Activated CD8-positive, alpha-beta memory T cell treated with anti-CD3 and anti-CD28 coated beads, Interleukin-2, amount 10 ng/mL, durations not matched to agents 7 days and 5 days (primary cell): Measurements from ENCODE around the gene SPATA13. TPM values are rescaled to one million over a fixed set of nuclear protein-coding genes. Genes with fewer than 3 reads are reported as not detected.

ENCODE experiments used
- ATAC-seq: fragments of 150-1000 bp; cut with Tn5 transposase; one replicate; pipeline ENCODE4 v1.10.0; 2021; ENCODE audit warnings: moderate library complexity
- CTCF ChIA-PET: fragments of 350-600 bp; sonication (Branson Sonifier 250); formaldehyde crosslinking; loops from one replicate; lab custom pipeline; 2021; ENCODE audit warnings: antibody characterized with exemption; lab: Charles Lee
- DNase-seq: peaks from one replicate; pipeline ENCODE4 v3.0.0-alpha.2; 2020
- H3K27ac Mint-ChIP-seq: one replicate; pipeline ENCODE4 v1.8.0; 2021; ENCODE audit warnings: mild to moderate bottlenecking, mixed read lengths
- H3K27me3 Mint-ChIP-seq: one replicate; pipeline ENCODE4 v1.8.0; 2021; ENCODE audit warnings: mixed read lengths
- H3K36me3 Mint-ChIP-seq: one replicate; pipeline ENCODE4 v1.8.0; 2021; ENCODE audit warnings: mild to moderate bottlenecking, mixed read lengths
- H3K4me1 Mint-ChIP-seq: one replicate; pipeline ENCODE4 v1.8.0; 2021; ENCODE audit warnings: mixed read lengths
- H3K4me3 Mint-ChIP-seq: one replicate; pipeline ENCODE4 v1.8.0; 2021; ENCODE audit warnings: mild to moderate bottlenecking, moderate library complexity, mixed read lengths
- H3K9me3 Mint-ChIP-seq: one replicate; pipeline ENCODE4 v1.8.0; 2022; ENCODE audit warnings: low read depth, mixed read lengths
- total RNA-seq, 2 experiments: library from RNA; stranded (reverse); gene quantifications; one replicate each; pipeline ENCODE4 v1.2.3, GENCODE V29; 2021

Gene SPATA13
- total RNA-seq, 2 experiments from 2014 or later: 51.0 to 57.8 TPM

DNA sequence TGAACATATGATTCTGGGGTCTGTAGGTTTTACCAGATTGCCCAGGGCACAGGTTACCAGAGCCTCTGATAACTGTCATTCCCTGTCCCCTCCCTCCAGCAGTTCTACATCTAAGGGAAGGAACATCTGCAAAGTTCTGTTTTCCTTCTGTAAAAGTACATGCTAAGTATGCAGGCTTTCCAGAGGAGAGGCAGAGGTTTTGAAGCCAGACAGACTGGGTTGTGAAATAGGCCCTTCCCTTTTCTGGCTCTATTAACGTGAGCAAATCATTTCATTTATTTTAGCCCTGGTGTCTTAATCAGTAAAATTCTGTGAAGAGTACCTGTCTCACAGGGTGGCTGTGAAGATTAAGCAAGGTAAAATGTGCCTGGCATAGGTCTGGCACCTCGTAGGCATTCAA is 82.8 kb downstream of the SPATA13 start:
- CTCF ChIA-PET: interaction anchor here (0.6 kb wide), 1 partner anchor 12 kb away, joined by 3 read pairs; no protein-coding TSS in a partner anchor
- peaks cover 8% of the 10 kb centered on the region for H3K4me1 Mint-ChIP-seq
- DNase-seq (no peak), ATAC-seq (no peak)
- no peaks in the 10 kb centered on the region for H3K27me3 Mint-ChIP-seq
- no peak overlapping the region for H3K4me3 Mint-ChIP-seq
- H3K27ac Mint-ChIP-seq: no peak overlapping the region
- no peaks in the 10 kb centered on the region for H3K9me3 Mint-ChIP-seq
- no peaks in the 10 kb centered on the region for H3K36me3 Mint-ChIP-seq

DNA sequence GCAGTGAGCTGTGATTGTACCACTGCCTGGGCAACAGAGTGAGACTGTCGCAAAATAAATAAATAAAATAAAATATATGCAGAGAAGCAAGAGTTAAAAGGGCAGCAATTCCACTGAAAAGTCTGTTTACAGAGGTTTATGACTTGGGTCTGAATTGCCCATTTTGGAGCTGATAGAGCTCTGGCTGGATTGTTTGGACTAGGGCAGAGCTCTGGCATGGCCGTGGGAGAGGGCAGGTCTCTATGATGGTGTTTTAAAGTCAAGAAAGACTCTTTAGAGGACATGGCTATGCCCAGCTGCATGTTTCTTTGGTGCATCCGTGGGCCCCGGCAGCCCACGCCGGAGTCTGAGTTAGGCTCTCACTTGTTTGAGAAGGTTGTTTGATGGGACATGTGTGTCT is 84.3 kb downstream of the SPATA13 start:
- DNase-seq: no peak
- no peaks in the 10 kb centered on the region for H3K27me3 Mint-ChIP-seq
- no peaks in the 10 kb centered on the region for H3K9me3 Mint-ChIP-seq
- H3K27ac Mint-ChIP-seq: no peak overlapping the region
- H3K36me3 Mint-ChIP-seq: peaks cover under 1% of the 10 kb centered on the region
- CTCF ChIA-PET: interaction anchor here (0.7 to 1.1 kb wide), 3 partner anchors 11 to 209 kb away, joined by 3 to 4 read pairs (median 3); no protein-coding TSS in a partner anchor
- no peak overlapping the region for H3K4me3 Mint-ChIP-seq
- no peak for ATAC-seq
- H3K4me1 Mint-ChIP-seq: peaks cover 10% of the 10 kb centered on the region

DNA sequence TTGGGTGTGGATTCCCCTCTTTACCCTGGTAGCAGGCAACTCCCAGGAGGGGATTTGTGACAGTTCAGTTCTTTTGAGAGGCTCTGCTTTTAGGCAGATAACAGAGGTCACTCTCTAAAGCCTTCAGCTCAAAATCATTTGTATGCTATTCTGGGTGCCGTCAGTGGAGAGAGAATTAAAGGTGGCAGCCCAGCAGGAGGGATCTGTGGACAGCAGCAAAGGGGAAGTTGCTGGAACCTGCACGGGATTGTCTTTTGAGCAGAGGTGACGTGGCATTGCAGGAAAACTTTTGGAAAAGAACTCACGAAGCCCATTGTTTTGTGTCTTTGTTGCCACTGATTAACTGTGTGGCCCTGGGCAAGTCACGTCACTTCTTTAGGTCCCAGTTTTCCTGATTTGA is 86.5 kb downstream of the SPATA13 start:
- H3K27me3 Mint-ChIP-seq: no peaks in the 10 kb centered on the region

DNA sequence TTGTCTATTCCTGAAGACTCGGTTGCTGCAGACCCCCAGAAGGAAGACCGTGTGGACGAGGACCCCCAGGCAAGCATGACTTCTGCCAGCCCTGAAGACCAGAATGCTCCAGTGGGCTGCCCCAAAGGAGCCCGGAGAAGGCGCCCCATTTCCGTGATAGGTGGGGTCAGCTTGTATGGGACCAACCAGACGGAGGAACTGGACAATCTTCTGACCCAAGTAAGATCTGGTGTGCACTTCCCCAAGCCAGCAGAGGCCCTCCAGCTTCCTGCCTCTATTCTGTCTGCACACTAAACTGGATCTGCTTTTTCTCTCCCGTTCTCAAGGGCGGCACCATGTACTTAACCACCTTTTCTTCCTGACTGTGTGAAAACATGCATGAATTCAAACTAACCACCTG is 89.1 kb downstream of the SPATA13 start:
- DNase-seq (no peak), ATAC-seq (no peak)
- peaks cover 19% of the 10 kb centered on the region for H3K36me3 Mint-ChIP-seq
- no peaks in the 10 kb centered on the region for H3K27me3 Mint-ChIP-seq
- CTCF ChIA-PET: interaction anchor here (0.9 kb wide), 1 partner anchor 17 kb away, joined by 4 read pairs; no protein-coding TSS in a partner anchor
- H3K9me3 Mint-ChIP-seq: no peaks in the 10 kb centered on the region
- no peak overlapping the region for H3K4me3 Mint-ChIP-seq
- H3K27ac Mint-ChIP-seq: peak overlapping the region; percentile 95
- H3K4me1 Mint-ChIP-seq: peaks cover 42% of the 10 kb centered on the region

More for the DNA sequence above, 86.5 kb downstream of the SPATA13 start:
- no peak overlapping the region for H3K27ac Mint-ChIP-seq
- H3K4me3 Mint-ChIP-seq: no peak overlapping the region
- CTCF ChIA-PET: interaction anchor here (1.0 kb wide), 1 partner anchor 16 kb away, joined by 3 read pairs; no protein-coding TSS in a partner anchor
- H3K9me3 Mint-ChIP-seq: no peaks in the 10 kb centered on the region
- peaks cover 23% of the 10 kb centered on the region for H3K4me1 Mint-ChIP-seq
- DNase-seq (no peak), ATAC-seq (no peak)
- H3K36me3 Mint-ChIP-seq: peaks cover 5% of the 10 kb centered on the region

DNA sequence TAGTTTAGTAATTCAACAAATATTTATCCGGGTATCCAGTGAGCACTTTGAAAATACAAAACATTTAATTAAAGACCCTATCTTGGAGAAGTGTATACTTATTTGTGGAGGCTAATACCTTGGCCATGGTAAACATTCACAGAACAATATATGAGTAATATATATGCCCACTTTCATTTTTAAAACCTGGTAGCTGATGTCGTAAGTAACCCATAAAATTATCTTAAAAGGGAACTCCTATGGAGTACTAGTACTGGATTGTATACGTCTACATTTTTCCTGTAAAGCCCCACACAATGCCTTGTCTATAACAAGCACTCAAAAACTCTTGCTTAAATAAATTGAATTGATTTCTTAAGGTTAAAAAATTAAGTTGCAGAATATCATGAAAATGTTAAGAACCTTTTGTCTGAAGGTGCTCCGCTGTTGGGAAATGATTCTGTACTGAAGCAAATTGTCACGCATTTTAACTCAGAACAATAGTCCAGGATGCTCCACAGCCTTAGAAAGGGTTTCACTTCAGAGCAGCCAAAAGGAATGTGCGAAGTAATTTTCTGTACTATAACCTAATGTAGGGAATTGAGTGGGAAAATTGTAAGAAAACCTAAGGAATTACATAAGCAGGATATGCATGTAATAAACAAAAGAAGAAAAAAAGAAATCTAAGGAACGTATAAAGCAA is 90.0 kb downstream of the SPATA13 start:
- CTCF ChIA-PET: interaction anchor here (0.5 to 2.1 kb wide), 12 partner anchors 11 to 197 kb away, joined by 3 to 9 read pairs (median 4); no protein-coding TSS in a partner anchor
- H3K9me3 Mint-ChIP-seq: no peaks in the 10 kb centered on the region
- H3K27me3 Mint-ChIP-seq: no peaks in the 10 kb centered on the region
- peaks cover 27% of the 10 kb centered on the region for H3K36me3 Mint-ChIP-seq
- ATAC-seq: no peak
- peak overlapping the region; percentile 95 for H3K27ac Mint-ChIP-seq
- H3K4me1 Mint-ChIP-seq: peaks cover 51% of the 10 kb centered on the region
- DNase-seq: no peak
- peak overlapping the region; percentile 84 for H3K4me3 Mint-ChIP-seq

DNA sequence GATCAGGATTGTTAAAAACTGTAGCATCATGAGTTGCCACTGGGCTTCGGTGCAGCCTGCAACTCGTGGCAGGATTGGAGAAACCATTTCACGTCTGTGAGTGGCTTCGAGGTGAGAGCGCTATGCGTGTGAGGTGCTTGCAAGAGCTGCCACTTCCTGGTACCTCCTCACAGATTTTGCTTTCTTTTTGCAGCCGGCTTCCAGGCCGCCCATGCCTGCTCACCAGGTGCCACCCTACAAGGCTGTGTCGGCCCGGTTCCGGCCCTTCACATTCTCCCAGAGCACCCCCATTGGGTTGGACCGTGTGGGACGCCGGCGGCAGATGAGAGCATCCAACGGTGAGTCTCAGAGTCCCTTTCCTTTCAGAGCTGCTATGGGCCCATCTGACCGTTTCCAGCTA is 91.0 kb downstream of the SPATA13 start:
- Mint-ChIP-seq H3K9me3 (no peaks in the 10 kb centered on the region), H3K27me3 (no peaks in the 10 kb centered on the region), H3K4me3 (peak overlapping the region; percentile 84), H3K36me3 (peaks cover 32% of the 10 kb centered on the region), H3K27ac (peak overlapping the region; percentile 95), H3K4me1 (peaks cover 57% of the 10 kb centered on the region)
- ATAC-seq (peak; percentile 85), DNase-seq (peak; percentile 96)
- CTCF ChIA-PET: interaction anchor here (0.6 to 2.1 kb wide), 12 partner anchors 10 to 291 kb away, joined by 3 to 9 read pairs (median 4); no protein-coding TSS in a partner anchor

DNA sequence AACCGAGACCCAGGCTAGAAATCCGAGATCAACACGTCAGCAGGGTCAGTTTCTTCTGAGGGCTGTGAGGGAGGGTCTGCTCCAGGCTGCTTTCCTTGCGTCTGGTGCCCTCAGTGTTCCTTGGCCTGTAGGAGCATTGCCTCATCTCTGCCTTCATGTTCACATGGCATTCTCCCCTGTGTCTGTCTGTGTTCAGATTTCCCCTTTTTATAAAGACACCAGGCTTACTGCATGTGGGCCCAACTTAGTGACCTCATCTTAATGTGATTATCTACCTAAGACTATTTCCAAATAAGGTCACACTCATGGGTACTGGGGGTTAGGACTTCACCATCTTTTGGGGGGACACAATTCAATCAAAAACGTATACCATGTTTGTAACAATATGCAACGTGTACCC is 91.6 kb downstream of the SPATA13 start:
- CTCF ChIA-PET: interaction anchor here (0.8 to 2.1 kb wide), 7 partner anchors 9 to 292 kb away, joined by 3 to 9 read pairs (median 6); no protein-coding TSS in a partner anchor
- no peak for ATAC-seq
- H3K9me3 Mint-ChIP-seq: no peaks in the 10 kb centered on the region
- H3K27me3 Mint-ChIP-seq: no peaks in the 10 kb centered on the region
- H3K27ac Mint-ChIP-seq: peak overlapping the region; percentile 95
- H3K4me3 Mint-ChIP-seq: peak overlapping the region; percentile 84
- H3K36me3 Mint-ChIP-seq: peaks cover 38% of the 10 kb centered on the region
- DNase-seq: no peak
- peaks cover 63% of the 10 kb centered on the region for H3K4me1 Mint-ChIP-seq

DNA sequence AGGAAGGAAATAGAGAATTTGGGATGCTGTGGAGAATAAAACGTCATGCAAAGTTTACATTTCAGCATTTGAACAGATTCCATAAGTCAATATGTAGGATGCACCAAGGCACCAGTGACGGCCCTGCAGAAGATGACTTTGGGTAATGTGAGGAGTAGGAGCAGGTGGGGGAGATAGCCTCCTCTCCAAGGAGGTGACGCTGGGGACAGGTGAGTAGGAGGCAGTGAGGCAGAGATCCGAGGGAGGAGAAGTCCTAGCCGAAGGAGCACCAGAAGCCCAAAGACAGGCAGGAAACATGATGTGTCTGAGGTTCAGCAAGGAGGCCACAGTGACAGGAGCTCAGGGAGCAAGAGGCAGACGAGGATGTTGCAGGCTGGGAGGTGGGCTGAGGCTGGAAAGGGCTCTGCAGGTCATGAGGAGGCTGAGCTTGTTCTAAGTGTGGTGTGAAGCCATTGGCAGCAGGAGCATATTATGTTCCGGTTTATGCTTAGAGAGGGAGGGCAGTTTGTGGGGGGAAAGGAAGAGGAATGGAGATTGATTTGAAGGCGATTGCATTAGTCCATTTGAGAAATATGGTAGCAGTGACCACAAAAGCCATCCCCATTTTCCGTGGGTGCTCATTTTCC is 93.1 kb downstream of the SPATA13 start:
- CTCF ChIA-PET: interaction anchor here (1.2 to 2.7 kb wide), 7 partner anchors 11 to 45 kb away, joined by 3 to 14 read pairs (median 6); no protein-coding TSS in a partner anchor
- ATAC-seq (no peak), DNase-seq (peak; percentile 56)
- Mint-ChIP-seq H3K4me1 (peaks cover 75% of the 10 kb centered on the region), H3K36me3 (peaks cover 46% of the 10 kb centered on the region), H3K9me3 (no peaks in the 10 kb centered on the region), H3K27me3 (no peaks in the 10 kb centered on the region), H3K4me3 (peak overlapping the region; percentile 84), H3K27ac (peak overlapping the region; percentile 95)

DNA sequence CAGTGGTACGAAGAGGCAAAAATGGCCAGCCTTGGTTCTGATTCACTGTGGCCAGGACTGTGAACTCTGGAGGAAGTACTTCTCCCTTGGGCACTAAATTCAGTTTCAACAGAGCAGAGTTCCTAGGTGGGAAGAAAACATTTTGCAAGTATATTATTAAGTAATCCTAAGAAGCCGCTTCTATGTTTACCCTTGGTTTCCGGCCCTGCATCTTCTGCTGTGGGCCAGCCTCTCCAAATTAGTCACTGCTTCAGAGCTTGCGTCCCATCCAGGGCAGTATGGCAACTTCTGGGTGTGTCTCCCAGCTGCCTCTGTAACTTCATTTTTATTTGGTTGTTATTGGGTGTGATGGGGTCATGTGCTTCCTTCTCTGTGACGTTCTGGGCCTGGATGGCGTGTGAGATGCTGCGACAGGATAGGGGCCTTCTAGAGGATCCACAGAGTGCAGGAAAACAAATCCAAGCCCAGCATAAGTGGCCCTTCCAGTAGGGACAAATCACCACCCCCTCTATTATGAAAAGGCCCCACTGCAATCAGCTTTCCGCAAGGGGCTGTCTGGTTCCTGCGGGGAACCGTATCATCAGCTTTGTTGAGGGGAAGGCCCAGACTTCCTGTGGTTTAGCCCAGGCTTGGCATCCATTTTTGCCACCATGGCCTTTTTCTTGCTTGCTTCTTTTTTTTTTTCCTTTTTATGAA is 93.8 kb downstream of the SPATA13 start:
- H3K36me3 Mint-ChIP-seq: peaks cover 49% of the 10 kb centered on the region
- CTCF ChIA-PET: interaction anchor here (0.9 to 2.7 kb wide), 8 partner anchors 10 to 46 kb away, joined by 3 to 14 read pairs (median 6); no protein-coding TSS in a partner anchor
- H3K27ac Mint-ChIP-seq: peak overlapping the region; percentile 95
- H3K27me3 Mint-ChIP-seq: no peaks in the 10 kb centered on the region
- peak; percentile 91 for DNase-seq
- ATAC-seq: peak; percentile 75
- H3K4me1 Mint-ChIP-seq: peaks cover 82% of the 10 kb centered on the region
- H3K4me3 Mint-ChIP-seq: peak overlapping the region; percentile 84
- H3K9me3 Mint-ChIP-seq: no peaks in the 10 kb centered on the region

DNA sequence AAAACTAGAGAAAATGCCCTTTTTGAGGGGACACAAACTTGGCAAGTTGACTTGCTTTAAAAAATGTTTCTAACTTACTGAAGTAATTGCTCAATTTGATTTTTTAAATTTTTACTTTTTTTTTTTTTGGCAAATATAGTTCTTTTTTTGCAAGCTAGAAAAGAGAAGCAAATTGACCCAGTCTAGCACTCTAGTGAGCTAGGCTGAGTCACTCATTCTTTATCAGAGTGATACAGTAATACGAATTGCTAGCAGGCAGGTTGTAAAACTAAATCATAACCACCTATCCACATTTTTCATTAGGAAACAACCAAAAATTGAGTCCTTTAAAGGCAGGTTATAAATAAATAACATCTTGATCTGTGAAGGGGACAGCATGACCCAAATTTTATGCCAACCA is 97.0 kb downstream of the SPATA13 start:
- peak overlapping the region; percentile 38 for H3K27ac Mint-ChIP-seq
- H3K4me1 Mint-ChIP-seq: peaks cover 88% of the 10 kb centered on the region
- H3K36me3 Mint-ChIP-seq: peaks cover 53% of the 10 kb centered on the region
- ATAC-seq (no peak), DNase-seq (no peak)
- H3K9me3 Mint-ChIP-seq: no peaks in the 10 kb centered on the region
- CTCF ChIA-PET: no interaction called here
- no peak overlapping the region for H3K4me3 Mint-ChIP-seq
- H3K27me3 Mint-ChIP-seq: no peaks in the 10 kb centered on the region

DNA sequence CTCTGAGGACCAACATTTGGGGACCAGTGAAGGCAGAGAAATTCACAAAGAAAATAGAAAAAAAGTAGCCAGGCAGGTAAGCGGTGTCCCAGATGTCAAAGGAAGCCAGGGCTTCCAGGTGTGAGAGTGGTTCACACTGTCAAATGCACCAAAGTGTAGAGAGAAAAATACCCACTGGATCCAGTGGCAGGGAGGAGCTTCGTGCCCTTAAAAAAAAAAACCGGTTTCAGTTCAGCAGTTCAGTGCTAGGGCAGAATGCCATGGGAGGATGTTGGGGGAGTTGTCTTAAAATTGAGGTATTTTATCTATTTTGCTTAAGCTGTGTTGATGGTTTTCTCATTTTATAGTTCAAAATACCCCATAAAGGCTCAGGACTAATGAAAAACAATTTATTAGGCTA is 101.0 kb downstream of the SPATA13 start:
- H3K27me3 Mint-ChIP-seq: no peaks in the 10 kb centered on the region
- peak overlapping the region; percentile 27 for H3K4me3 Mint-ChIP-seq
- no peaks in the 10 kb centered on the region for H3K9me3 Mint-ChIP-seq
- peaks cover 90% of the 10 kb centered on the region for H3K4me1 Mint-ChIP-seq
- ATAC-seq: peak; percentile 41
- CTCF ChIA-PET: interaction anchor here (0.9 to 1.8 kb wide), 6 partner anchors 9 to 37 kb away, joined by 3 to 9 read pairs (median 5); no protein-coding TSS in a partner anchor
- peak overlapping the region; percentile 75 for H3K27ac Mint-ChIP-seq
- peaks cover 39% of the 10 kb centered on the region for H3K36me3 Mint-ChIP-seq
- no peak for DNase-seq

DNA sequence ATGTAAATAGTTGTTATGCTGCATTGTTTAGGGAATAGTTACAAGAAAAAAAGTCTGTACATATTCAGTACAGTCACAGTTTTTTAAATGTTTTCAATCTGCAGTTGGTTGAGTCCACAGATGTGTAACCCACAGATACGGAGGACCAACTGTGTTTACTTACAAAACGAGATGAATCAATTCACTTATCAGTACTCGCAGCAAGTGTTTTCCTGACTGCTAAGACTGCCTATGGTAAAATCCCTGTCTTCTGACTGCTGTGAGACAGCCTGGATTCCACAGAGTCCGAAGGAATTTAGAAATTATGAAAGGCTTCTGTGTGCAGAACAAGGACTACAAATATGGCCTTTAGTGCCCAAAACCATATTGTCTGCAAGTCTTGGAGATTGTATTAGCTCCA is 103.1 kb downstream of the SPATA13 start:
- peaks cover 34% of the 10 kb centered on the region for H3K36me3 Mint-ChIP-seq

More for the DNA sequence above, 103.1 kb downstream of the SPATA13 start:
- DNase-seq (peak; percentile 39), ATAC-seq (no peak)
- peaks cover 93% of the 10 kb centered on the region for H3K4me1 Mint-ChIP-seq
- H3K4me3 Mint-ChIP-seq: peak overlapping the region; percentile 52
- H3K27ac Mint-ChIP-seq: peak overlapping the region; percentile 94
- H3K9me3 Mint-ChIP-seq: no peaks in the 10 kb centered on the region
- CTCF ChIA-PET: interaction anchor here (0.7 to 1.8 kb wide), 5 partner anchors 9 to 44 kb away, joined by 3 to 9 read pairs (median 4); no protein-coding TSS in a partner anchor
- H3K27me3 Mint-ChIP-seq: no peaks in the 10 kb centered on the region
